GM18505 (cell line): Measurements from ENCODE around the gene C6orf62.
"Not testable (repeated sequence)": the region's sequence is repeated elsewhere in the genome, so short reads cannot be mapped to it uniquely, and the experiment has no call there.

ENCODE experiments used
- ATAC-seq: cut with Tn5 transposase; IDR thresholded peaks from one replicate; pipeline ENCODE4 v1.9.1; 2021; ENCODE audit not compliant: unreplicated experiment
- POLR2A ChIP-seq: IDR thresholded peaks from 4 replicates; pipeline ENCODE4 v1.6.1; 2011; ENCODE audit warnings: borderline replicate concordance; ENCODE audit not compliant: insufficient read depth, insufficient read length; ENCODE audit errors: extremely low read depth

The C6orf62 gene

GRCh38 chr6:24680582-24680981 lies 38.4 kb downstream of the C6orf62 start:
- ATAC-seq, result no peak
- TF ChIP-seq POLR2A, result no peak

GRCh38 chr6:24678792-24679352 lies 40.1 kb downstream of the C6orf62 start:
- not testable (repeated sequence) for ATAC-seq

- ATAC-seq, result no peak
- TF ChIP-seq POLR2A, result no peak
Observed at GRCh38 chr6:24673625-24674024, 45.3 kb downstream of the C6orf62 start.

- ATAC-seq, result no peak
Observed at GRCh38 chr6:24672620-24673182, 46.3 kb downstream of the C6orf62 start.

GRCh38 chr6:24671077-24671476 lies 47.9 kb downstream of the C6orf62 start:
- ATAC-seq, result not testable (repeated sequence)

More at GRCh38 chr6:24672620-24673182, 46.3 kb downstream of the C6orf62 start:
- no peak for TF ChIP-seq POLR2A

GRCh38 chr6:24670492-24670891 lies 48.5 kb downstream of the C6orf62 start:
- ATAC-seq, result not testable (repeated sequence)

GRCh38 chr6:24668997-24669361 lies 50.0 kb downstream of the C6orf62 start:
- no peak for ATAC-seq
- TF ChIP-seq POLR2A, result no peak

GRCh38 chr6:24668066-24668996 lies 50.6 kb downstream of the C6orf62 start:
- not testable (repeated sequence) for ATAC-seq

GRCh38 chr6:24667378-24667803 lies 51.6 kb downstream of the C6orf62 start:
- peak; percentile 1 for ATAC-seq
- TF ChIP-seq POLR2A, result no peak

GRCh38 chr6:24666641-24667377 lies 52.1 kb downstream of the C6orf62 start, which contains the start of the genes ACOT13 and TDP2:
ACOT13 (plus strand) TSS chr6:24667077; CDS start chr6:24667264, 187 bp downstream.
TDP2 (minus strand) TSS chr6:24666899; CDS start chr6:24666862, 37 bp downstream.
- ATAC-seq, result peak; percentile 97
- peak; percentile 88 for TF ChIP-seq POLR2A

GRCh38 chr6:24666097-24666640 lies 52.8 kb downstream of the C6orf62 start:
- TF ChIP-seq POLR2A, result no peak
- ATAC-seq, result peak; percentile 33

GRCh38 chr6:24664046-24664987 lies 54.6 kb downstream of the C6orf62 start:
- ATAC-seq, result no peak
- TF ChIP-seq POLR2A, result no peak

GRCh38 chr6:24663189-24663588 lies 55.8 kb downstream of the C6orf62 start:
- no peak for ATAC-seq
- TF ChIP-seq POLR2A, result no peak

GRCh38 chr6:24662236-24662635 lies 56.7 kb downstream of the C6orf62 start:
- no peak for ATAC-seq
- TF ChIP-seq POLR2A, result no peak

- ATAC-seq, result not testable (repeated sequence)
Observed at GRCh38 chr6:24661759-24662158, 57.2 kb downstream of the C6orf62 start.
